ENCODE results near the gene ROBO4. TPM values are rescaled to one million over a fixed set of nuclear protein-coding genes. Genes with fewer than 3 reads are reported as not detected.

The ROBO4 gene
- total and polyA plus RNA-seq, 2 of the 13 experiments (the other 11 are each of a cell fraction or from before 2014, with no cell fraction given), result 0.07 to 1.1 TPM

GRCh38 chr11:124889191-124890091 is 8.2 kb downstream of the ROBO4 start (continued):
- TF ChIP-seq ZNF605 (CRISPR knock-in tag; IDR thresholded peaks at IDR 0.05), result no peak
- TF ChIP-seq, protein P1, sequence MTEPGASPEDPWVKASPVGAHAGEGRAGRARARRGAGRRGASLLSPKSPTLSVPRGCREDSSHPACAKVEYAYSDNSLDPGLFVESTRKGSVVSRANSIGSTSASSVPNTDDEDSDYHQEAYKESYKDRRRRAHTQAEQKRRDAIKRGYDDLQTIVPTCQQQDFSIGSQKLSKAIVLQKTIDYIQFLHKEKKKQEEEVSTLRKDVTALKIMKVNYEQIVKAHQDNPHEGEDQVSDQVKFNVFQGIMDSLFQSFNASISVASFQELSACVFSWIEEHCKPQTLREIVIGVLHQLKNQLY (CRISPR knock-in tag; IDR thresholded peaks at IDR 0.05), result no peak
- no peak for TF ChIP-seq ZNF7 (CRISPR knock-in tag; IDR thresholded peaks at IDR 0.05)

GRCh38 chr11:124887667-124888013 is 10.0 kb downstream of the ROBO4 start:
- ATAC-seq (no peak), DNase-seq (ENCODE audit: low spot score) (no peak), FAIRE-seq (no peak)
- Histone ChIP-seq H3K9ac (ENCODE audit: insufficient read depth, low read depth, low read length) (no peak overlapping the region), H3K4me1 (ENCODE audit: insufficient read depth, low read length) (peaks cover 34% of the 10 kb centered on the region), H3K27me3 (ENCODE audit: control insufficient read depth in 1 of 2, insufficient read depth in 2 of 2, low read length in 2 of 2) (peaks cover 0 to 34% of the 10 kb centered on the region in 2 experiments; a peak in 4 of 5 replicates), H3K36me3 (replicated peaks in 1 of 2; ENCODE audit: control insufficient read depth in 1 of 2, insufficient read depth in 2 of 2, low read length in 2 of 2) (no peaks in the 10 kb centered on the region), H3K27ac (ENCODE audit: extremely low read length, insufficient read depth, low read length) (no peak overlapping the region), H4K20me1 (ENCODE audit: insufficient read depth, low read length) (no peaks in the 10 kb centered on the region), H2AFZ (ENCODE audit: low read length) (no peak overlapping the region), H3K79me2 (ENCODE audit: insufficient read depth, low read length) (no peaks in the 10 kb centered on the region), H3K9me3 (ENCODE audit: low read length) (no peaks in the 10 kb centered on the region), H3K4me3 (replicated peaks in 1 of 3; ENCODE audit: insufficient read depth in 1 of 3, low read depth in 2 of 3, low read length in 3 of 3) (no peak overlapping the region), H3K4me2 (ENCODE audit: low read depth, low read length) (no peak overlapping the region)
- intact Hi-C loops (cut with micrococcal nuclease; ENCODE audit: unreplicated experiment) (no loop called here), in situ Hi-C loops (cut with HindIII; ENCODE audit: extremely low pct_ligation_motif_present, low pct_unique_long_range_greater_than_20kb) (no loop called here)
- no peak for TF ChIP-seq ZNF670 (CRISPR knock-in tag; IDR thresholded peaks at IDR 0.05; ENCODE audit: borderline replicate concordance)
- no peak for TF ChIP-seq ELK4 (CRISPR knock-in tag; IDR thresholded peaks at IDR 0.05; ENCODE audit: borderline replicate concordance)
- TF ChIP-seq NKX3-1 (CRISPR knock-in tag; IDR thresholded peaks at IDR 0.05), result no peak
- TF ChIP-seq PAF1 (CRISPR knock-in tag; IDR thresholded peaks at IDR 0.05), result no peak
- ChIA-PET CTCF (ENCODE audit: low intra/inter-chr PET ratio, low total read pairs) (no interaction called here), POLR2A (no interaction called here)
- BruUV-seq (replicated peaks), result no TSS peak
- WGBS (ENCODE audit: low lambda C conversion rate), result 19% methylated on average over 3 of the region's 3 CpGs

Data from HepG2 (cell line).